K562 treated with DMSO at 1 percent for 12 hours (cell line): Measurements from ENCODE around the gene AKIRIN1. TPM values are rescaled to one million over a fixed set of nuclear protein-coding genes. Genes with fewer than 3 reads are reported as not detected.

ENCODE experiments used
- total RNA-seq: library from RNA; unstranded; fragments of 300-600 nt; gene quantifications from 2 replicates; pipeline ENCODE4 v1.2.3, GENCODE V29; 2022; ENCODE audit not compliant: insufficient read depth

AKIRIN1 gene, protein sequence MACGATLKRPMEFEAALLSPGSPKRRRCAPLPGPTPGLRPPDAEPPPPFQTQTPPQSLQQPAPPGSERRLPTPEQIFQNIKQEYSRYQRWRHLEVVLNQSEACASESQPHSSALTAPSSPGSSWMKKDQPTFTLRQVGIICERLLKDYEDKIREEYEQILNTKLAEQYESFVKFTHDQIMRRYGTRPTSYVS
- total RNA-seq, result 64.2 and 124 TPM in 2 replicates

DNA sequence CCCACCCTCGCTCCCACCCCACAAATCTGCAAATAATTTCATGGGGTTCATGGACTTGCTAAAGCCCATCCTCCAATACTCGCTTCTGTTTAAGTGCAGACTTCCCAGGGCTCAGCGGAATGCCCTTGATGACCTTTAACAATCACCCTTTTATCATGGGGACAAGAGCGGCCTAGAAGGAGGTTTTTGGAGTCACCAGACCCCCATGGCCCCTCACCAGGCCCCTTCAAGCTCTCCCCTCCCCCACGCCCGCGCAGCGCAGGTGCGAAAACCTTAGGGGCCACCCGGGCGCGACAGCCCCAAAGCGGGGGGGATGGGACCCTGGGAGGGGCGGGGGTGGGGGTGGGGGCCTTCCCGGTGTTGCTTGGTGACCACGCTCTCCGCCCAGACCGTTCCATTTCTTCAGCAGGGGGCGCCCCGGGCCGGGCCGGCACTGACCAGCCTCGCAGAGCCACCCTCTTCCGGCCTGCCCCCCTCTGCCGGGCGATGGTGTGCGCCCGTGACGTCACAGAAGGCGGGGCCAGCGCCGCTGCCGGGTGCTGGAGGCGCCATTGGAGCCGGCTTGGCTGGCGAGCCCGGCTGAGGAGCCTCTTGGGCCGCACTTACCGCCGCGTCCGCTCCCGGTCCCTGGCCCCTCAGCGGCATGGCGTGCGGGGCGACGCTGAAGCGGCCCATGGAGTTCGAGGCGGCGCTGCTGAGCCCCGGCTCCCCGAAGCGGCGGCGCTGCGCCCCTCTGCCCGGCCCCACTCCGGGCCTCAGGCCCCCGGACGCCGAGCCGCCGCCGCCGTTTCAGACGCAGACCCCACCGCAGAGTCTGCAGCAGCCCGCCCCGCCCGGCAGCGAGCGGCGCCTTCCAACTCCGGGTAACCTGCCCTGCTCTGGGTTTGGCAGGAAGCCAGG is at the start of gene AKIRIN1:
Gene AKIRIN1 (plus strand): TSS at position 539 of the 900 bp plus-strand sequence. CDS start 105 bp downstream, at position 644.

DNA sequence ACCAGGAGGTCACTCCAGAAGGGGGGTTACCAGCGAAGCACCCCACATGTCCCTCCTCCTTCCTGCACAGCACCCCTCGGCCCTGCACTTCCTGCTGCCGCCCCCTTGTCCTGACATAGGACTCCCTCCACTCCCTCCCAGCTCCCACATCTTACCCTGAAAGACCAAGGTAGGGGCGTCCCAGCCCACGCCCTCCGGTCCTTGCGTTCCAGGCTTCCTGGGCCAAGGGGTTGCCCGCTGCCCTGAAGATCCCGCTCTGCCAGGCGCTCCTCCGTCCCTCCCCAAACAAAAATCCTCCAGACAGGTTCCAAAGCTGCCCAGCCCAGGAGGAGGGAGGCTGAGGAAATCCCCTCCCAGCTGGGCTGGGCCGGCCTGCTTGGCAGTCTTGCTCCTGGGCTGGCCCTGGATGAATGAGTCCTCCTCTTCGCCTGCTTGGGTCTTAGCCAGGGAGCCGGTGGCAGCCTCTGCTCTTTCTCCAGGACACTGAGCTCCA is 49.5 kb upstream of the AKIRIN1 start, which contains the start of gene RHBDL2:
Gene RHBDL2 (minus strand): TSS at position 304 of the 493 bp plus-strand sequence. CDS start 22,618 bp downstream, outside the sequence.

GRCh38 chr1:39026051-39026865 is 35.2 kb downstream of the AKIRIN1 start, which contains the start of gene NDUFS5:
TSS of gene NDUFS5 (plus strand) at chr1:39026350. CDS start at chr1:39028725, 2,375 bp downstream.

Other genes with a start within 250 kb of the AKIRIN1 start
- gene RRAGC, start 131.5 kb upstream of the AKIRIN1 start, total RNA-seq, result 22.0 and 38.8 TPM in 2 replicates
- 11.3 and 16.1 TPM in 2 replicates for gene MYCBP, start 117.9 kb upstream of the AKIRIN1 start, total RNA-seq
- gene GJA9, start 109.7 kb upstream of the AKIRIN1 start, total RNA-seq, result 0.49 TPM in 1 of 2 replicates, not detected in the other
- not detected in 2 replicates for gene RHBDL2, start 49.4 kb upstream of the AKIRIN1 start, total RNA-seq
- gene NDUFS5, start 35.1 kb downstream of the AKIRIN1 start, total RNA-seq, result 477 and 723 TPM in 2 replicates
- 30.5 and 120 TPM in 2 replicates for gene MACF1, start 213.4 kb downstream of the AKIRIN1 start, total RNA-seq